Nephron (organoid): ENCODE results near the gene ECM2.

Source experiments
- H3K27ac Mint-ChIP-seq, 3 experiments: 2 replicates each; pipeline ENCODE4 v1.8.0; 2020; ENCODE audit warnings: mixed read lengths in 3 of 3, mild to moderate bottlenecking in 2 of 3, moderate library complexity in 1 of 3
- H3K27me3 Mint-ChIP-seq: 2 replicates; pipeline ENCODE4 v1.8.0; 2021; ENCODE audit warnings: low read depth, mild to moderate bottlenecking, moderate library complexity, mixed read lengths
- H3K36me3 Mint-ChIP-seq: 2 replicates; pipeline ENCODE4 v1.8.0; 2020; ENCODE audit warnings: low read depth, mixed read lengths
- H3K4me1 Mint-ChIP-seq: 2 replicates; pipeline ENCODE4 v1.8.0; 2020; ENCODE audit warnings: mixed read lengths
- H3K4me3 Mint-ChIP-seq, 3 experiments: 2 replicates each; pipeline ENCODE4 v1.8.0; 2020; ENCODE audit warnings: mild to moderate bottlenecking in 3 of 3, mixed read lengths in 3 of 3, moderate library complexity in 2 of 3
- H3K9me3 Mint-ChIP-seq: 2 replicates; pipeline ENCODE4 v1.8.0; 2020; ENCODE audit warnings: mixed read lengths
- CTCF ChIP-seq, 3 experiments: fragments of 200-600 bp; sonication (generic); IDR thresholded peaks; one replicate each; pipeline ENCODE4 v1.5.0; 2021; ENCODE audit warnings: antibody characterized with exemption in 3 of 3; ENCODE audit not compliant: unreplicated experiment in 3 of 3

ECM2 gene

GRCh38 chr9:92563116-92564100, 27.6 kb upstream of the ECM2 start:
- H3K27ac Mint-ChIP-seq = peak overlapping the region; percentile 50 to 85 (median 85)
- H3K27me3 Mint-ChIP-seq = no peaks in the 10 kb centered on the region
- peaks cover 35% of the 10 kb centered on the region for H3K4me1 Mint-ChIP-seq
- TF ChIP-seq CTCF (IDR thresholded peaks at IDR 0.05; ENCODE audit: unreplicated experiment in 3 of 3) = no peak
- H3K4me3 Mint-ChIP-seq = peak overlapping the region in 2 of 3 experiments; percentile 5 to 49
- peaks cover 4% of the 10 kb centered on the region for H3K36me3 Mint-ChIP-seq
- H3K9me3 Mint-ChIP-seq = peaks cover 3% of the 10 kb centered on the region

GRCh38 chr9:92562461-92562967, 26.7 kb upstream of the ECM2 start:
- no peak for TF ChIP-seq CTCF (IDR thresholded peaks at IDR 0.05; ENCODE audit: unreplicated experiment in 3 of 3)
- Mint-ChIP-seq H3K4me1 (peaks cover 35% of the 10 kb centered on the region), H3K9me3 (peaks cover 3% of the 10 kb centered on the region), H3K27me3 (no peaks in the 10 kb centered on the region), H3K36me3 (peaks cover 4% of the 10 kb centered on the region), H3K4me3 (no peak overlapping the region), H3K27ac (peak overlapping the region in 2 of 3 experiments; percentile 62 to 85)

GRCh38 chr9:92561374-92562330, 25.9 kb upstream of the ECM2 start:
- Mint-ChIP-seq H3K27ac (peak overlapping the region; percentile 52 to 77 (median 70)), H3K4me1 (peaks cover 35% of the 10 kb centered on the region), H3K9me3 (no peaks in the 10 kb centered on the region), H3K4me3 (no peak overlapping the region), H3K27me3 (no peaks in the 10 kb centered on the region), H3K36me3 (peaks cover 4% of the 10 kb centered on the region)
- TF ChIP-seq CTCF (IDR thresholded peaks at IDR 0.05; ENCODE audit: unreplicated experiment in 3 of 3) = no peak

- H3K36me3 Mint-ChIP-seq = no peaks in the 10 kb centered on the region
- H3K27me3 Mint-ChIP-seq = no peaks in the 10 kb centered on the region
- TF ChIP-seq CTCF (IDR thresholded peaks at IDR 0.05; ENCODE audit: unreplicated experiment in 3 of 3) = no peak
- H3K27ac Mint-ChIP-seq = no peak overlapping the region
- peaks cover 24% of the 10 kb centered on the region for H3K4me1 Mint-ChIP-seq
- no peak overlapping the region for H3K4me3 Mint-ChIP-seq
- no peaks in the 10 kb centered on the region for H3K9me3 Mint-ChIP-seq
Measured at GRCh38 chr9:92558612-92559374, 23.0 kb upstream of the ECM2 start.

GRCh38 chr9:92550765-92551164, 15.0 kb upstream of the ECM2 start:
- no peaks in the 10 kb centered on the region for H3K4me1 Mint-ChIP-seq
- H3K27me3 Mint-ChIP-seq = no peaks in the 10 kb centered on the region
- no peaks in the 10 kb centered on the region for H3K36me3 Mint-ChIP-seq
- peaks cover 4% of the 10 kb centered on the region for H3K9me3 Mint-ChIP-seq
- H3K4me3 Mint-ChIP-seq = no peak overlapping the region
- H3K27ac Mint-ChIP-seq = no peak overlapping the region
- no peak for TF ChIP-seq CTCF (IDR thresholded peaks at IDR 0.05; ENCODE audit: unreplicated experiment in 3 of 3)
